Measurements from ENCODE around the gene MEGF8.

Gene MEGF8

GRCh38 chr19:42421591-42422031 is 96.2 kb downstream of the MEGF8 start:
- no peak for DNase-seq

GRCh38 chr19:42422092-42422900 is 96.9 kb downstream of the MEGF8 start:
- DNase-seq, result no peak

- peak; percentile 68 for DNase-seq
These were observed 97.5 kb downstream of the MEGF8 start for GRCh38 chr19:42422901-42423461.

- peak; percentile 95 for DNase-seq
These were observed 98.3 kb downstream of the MEGF8 start for GRCh38 chr19:42423462-42424344.

GRCh38 chr19:42424345-42424707 is 98.9 kb downstream of the MEGF8 start:
- DNase-seq, result no peak

GRCh38 chr19:42424712-42425131 is 99.3 kb downstream of the MEGF8 start:
- no peak for DNase-seq

- no peak for DNase-seq
These were observed 101.2 kb downstream of the MEGF8 start for GRCh38 chr19:42426643-42427042.

- no peak for DNase-seq
These were observed 101.9 kb downstream of the MEGF8 start, which contains the start of gene LIPE for GRCh38 chr19:42427313-42427712. LIPE (minus strand) TSS chr19:42427388; CDS start chr19:42427149, 239 bp downstream.
